HG03354 (cell line): ENCODE results near the gene DISC1.
"Not testable (repeated sequence)": the region's sequence is repeated elsewhere in the genome, so short reads cannot be mapped to it uniquely, and the experiment has no call there.

Source experiments
- ATAC-seq: cut with Tn5 transposase; IDR thresholded peaks from one replicate; pipeline ENCODE4 v1.9.1; 2021; ENCODE audit warnings: mild to moderate bottlenecking; ENCODE audit not compliant: unreplicated experiment, poor library complexity, severe bottlenecking

The DISC1 gene

GRCh38 chr1:231933711-231934626 lies 307.4 kb downstream of the DISC1 start:
- no peak for ATAC-seq

- ATAC-seq, result no peak
Observed at GRCh38 chr1:231934797-231935196, 308.2 kb downstream of the DISC1 start.

GRCh38 chr1:231935856-231936255 lies 309.3 kb downstream of the DISC1 start:
- ATAC-seq, result no peak

- ATAC-seq, result no peak
Observed at GRCh38 chr1:231936983-231937775, 310.6 kb downstream of the DISC1 start.

GRCh38 chr1:231938211-231938610 lies 311.6 kb downstream of the DISC1 start:
- no peak for ATAC-seq

- ATAC-seq, result no peak
Observed at GRCh38 chr1:231938711-231939110, 312.1 kb downstream of the DISC1 start.

- ATAC-seq, result no peak
Observed at GRCh38 chr1:231939118-231939517, 312.5 kb downstream of the DISC1 start.

- no peak for ATAC-seq
Observed at GRCh38 chr1:231940116-231940515, 313.5 kb downstream of the DISC1 start.

GRCh38 chr1:231940701-231941100 lies 314.1 kb downstream of the DISC1 start:
- no peak for ATAC-seq

GRCh38 chr1:231943084-231943483 lies 316.5 kb downstream of the DISC1 start:
- ATAC-seq, result no peak

GRCh38 chr1:231948102-231948501 lies 321.5 kb downstream of the DISC1 start:
- not testable (repeated sequence) for ATAC-seq

- no peak for ATAC-seq
Observed at GRCh38 chr1:231949277-231950091, 322.9 kb downstream of the DISC1 start.

GRCh38 chr1:231950331-231951128 lies 323.9 kb downstream of the DISC1 start:
- no peak for ATAC-seq

- no peak for ATAC-seq
Observed at GRCh38 chr1:231951374-231951773, 324.8 kb downstream of the DISC1 start.

GRCh38 chr1:231952154-231952553 lies 325.6 kb downstream of the DISC1 start:
- no peak for ATAC-seq

- ATAC-seq, result no peak
Observed at GRCh38 chr1:231953660-231954059, 327.1 kb downstream of the DISC1 start.

GRCh38 chr1:231954751-231955150 lies 328.2 kb downstream of the DISC1 start:
- ATAC-seq, result no peak

GRCh38 chr1:231957359-231957758 lies 330.8 kb downstream of the DISC1 start:
- ATAC-seq, result no peak

GRCh38 chr1:231958448-231958847 lies 331.9 kb downstream of the DISC1 start:
- ATAC-seq, result no peak
